GM19239 (cell line): Measurements from ENCODE around the gene MYO18B.

Experiments used
- DNase-seq: peaks from one replicate; pipeline ENCODE4 v3.0.0; 2011; ENCODE audit warnings: low spot score; ENCODE audit not compliant: insufficient read length
- FAIRE-seq: peaks from 2 replicates; lab custom pipeline; 2011; peaks lifted over from hg19 to GRCh38; lab: Jason Lieb, UNC

The MYO18B gene

GRCh38 chr22:25712661-25713400 is 29.2 kb upstream of the MYO18B start:
- FAIRE-seq = no peak
- DNase-seq = no peak

GRCh38 chr22:25714070-25714469 is 27.9 kb upstream of the MYO18B start:
- DNase-seq = no peak
- FAIRE-seq = no peak

GRCh38 chr22:25714739-25715138 is 27.2 kb upstream of the MYO18B start:
- no peak for FAIRE-seq
- DNase-seq = no peak

- DNase-seq (no peak), FAIRE-seq (no peak)
Measured at GRCh38 chr22:25716637-25717036, 25.4 kb upstream of the MYO18B start.

- FAIRE-seq (no peak), DNase-seq (no peak)
Measured at GRCh38 chr22:25718135-25718840, 23.7 kb upstream of the MYO18B start.

- DNase-seq = no peak
- no peak for FAIRE-seq
Measured at GRCh38 chr22:25722223-25722622, 19.8 kb upstream of the MYO18B start.

GRCh38 chr22:25722626-25723025 is 19.4 kb upstream of the MYO18B start:
- FAIRE-seq = no peak
- DNase-seq = no peak

- no peak for DNase-seq
- no peak for FAIRE-seq
Measured at GRCh38 chr22:25726241-25726640, 15.7 kb upstream of the MYO18B start.

GRCh38 chr22:25728071-25728470 is 13.9 kb upstream of the MYO18B start:
- FAIRE-seq = no peak
- no peak for DNase-seq

GRCh38 chr22:25729016-25729995 is 12.7 kb upstream of the MYO18B start:
- DNase-seq = no peak
- no peak for FAIRE-seq

GRCh38 chr22:25735650-25736049 is 6.3 kb upstream of the MYO18B start:
- FAIRE-seq = no peak
- no peak for DNase-seq

- DNase-seq (no peak), FAIRE-seq (no peak)
Measured at GRCh38 chr22:25736378-25737011, 5.5 kb upstream of the MYO18B start.

GRCh38 chr22:25739659-25740344 is 2.2 kb upstream of the MYO18B start:
- no peak for FAIRE-seq
- DNase-seq = no peak

GRCh38 chr22:25742918-25743708 is 1.1 kb downstream of the MYO18B start:
- FAIRE-seq = no peak
- DNase-seq = no peak

- FAIRE-seq = no peak
- DNase-seq = no peak
Measured at GRCh38 chr22:25744694-25745093, 2.7 kb downstream of the MYO18B start.

GRCh38 chr22:25745341-25746011 is 3.5 kb downstream of the MYO18B start:
- no peak for FAIRE-seq
- no peak for DNase-seq

- no peak for FAIRE-seq
- DNase-seq = no peak
Measured at GRCh38 chr22:25746012-25746373, 4.0 kb downstream of the MYO18B start.

GRCh38 chr22:25747245-25747944 is 5.4 kb downstream of the MYO18B start:
- no peak for FAIRE-seq

More at GRCh38 chr22:25747245-25747944, 5.4 kb downstream of the MYO18B start:
- no peak for DNase-seq
